ENCODE data around the gene HTR5A.

- TF ChIP-seq POLR2A (IDR thresholded peaks at IDR 0.05; ENCODE audit: low read depth, low read length) (no peak), SPI1 (IDR thresholded peaks at IDR 0.05; ENCODE audit: low read depth, low read length) (no peak)
Observed at GRCh38 chr7:155124706-155125105, 54.6 kb downstream of the HTR5A start.
